Suprapubic skin (tissue), 4 donors: ENCODE measurements around the gene ILDR2. TPM values are rescaled to one million over a fixed set of nuclear protein-coding genes. Genes with fewer than 3 reads are reported as not detected.

Source experiments
- DNase-seq, 2 donors: peaks; one replicate each; pipeline ENCODE4 v3.0.0-alpha.2; 2019; ENCODE audit warnings: low spot score in 2 of 2
- H3K27ac ChIP-seq: fragments of 200-600 bp; sonication (generic); one replicate; pipeline ENCODE4 v1.5.1; 2019
- H3K27me3 ChIP-seq: fragments of 200-600 bp; sonication (generic); one replicate; pipeline ENCODE4 v1.5.1; 2019
- H3K36me3 ChIP-seq: fragments of 200-600 bp; sonication (generic); one replicate; pipeline ENCODE4 v1.5.1; 2019
- H3K4me1 ChIP-seq: fragments of 200-600 bp; sonication (generic); one replicate; pipeline ENCODE4 v1.5.1; 2019
- H3K4me3 ChIP-seq: fragments of 200-600 bp; sonication (generic); one replicate; pipeline ENCODE4 v1.5.1; 2019; ENCODE audit warnings: mild to moderate bottlenecking
- H3K9me3 ChIP-seq: fragments of 200-600 bp; sonication (generic); one replicate; pipeline ENCODE4 v1.5.1; 2019
- EP300 ChIP-seq: sonication (generic); formaldehyde crosslinking; IDR thresholded peaks from one replicate; pipeline ENCODE4 v1.6.1; 2017; ENCODE audit warnings: antibody characterized with exemption
- POLR2A ChIP-seq, 2 donors: fragments of 450-650 bp; IDR thresholded peaks; one replicate each; pipeline ENCODE4 v1.6.1; 2017; ENCODE audit warnings: antibody characterized with exemption in 2 of 2, mild to moderate bottlenecking in 2 of 2, moderate library complexity in 2 of 2
- POLR2AphosphoS5 ChIP-seq, 3 donors: sonication (generic); formaldehyde crosslinking; IDR thresholded peaks; one replicate each; pipeline ENCODE4 v1.6.1; 2017; ENCODE audit warnings: antibody characterized with exemption in 3 of 3
- WGBS: methylation state at CpG from one replicate; pipeline ENCODE4 v1.1.5; 2018; 5-methylcytosine and 5-hydroxymethylcytosine counted together
- total RNA-seq, 4 donors: library from RNA; depleted of rRNA; stranded (reverse); fragments of >200 nt; gene quantifications; one replicate each; pipeline ENCODE4 v1.1.0, GENCODE V29; 2016
- TF ChIP-seq, protein P1 (sequence below), 2 donors: fragments of 200-600 bp in 1 of 2; fragments of 450-650 bp in 1 of 2; sonication (generic) in 1 of 2; IDR thresholded peaks; one replicate each; pipeline ENCODE4 v1.5.1; 2016 to 2019; ENCODE audit warnings: antibody characterized with exemption in 2 of 2, mild to moderate bottlenecking in 1 of 2, moderate library complexity in 1 of 2

The ILDR2 gene
- total RNA-seq, 4 donors from 2014 or later, result 0.47 to 0.70 (median 0.48) TPM; not detected in 1

GRCh38 chr1:166929911-166930310 is 45.4 kb downstream of the ILDR2 start:
- 88% methylated on average over 1 of the region's 1 CpG for WGBS
- TF ChIP-seq POLR2AphosphoS5 (IDR thresholded peaks at IDR 0.05), result no peak
- TF ChIP-seq, protein P1, sequence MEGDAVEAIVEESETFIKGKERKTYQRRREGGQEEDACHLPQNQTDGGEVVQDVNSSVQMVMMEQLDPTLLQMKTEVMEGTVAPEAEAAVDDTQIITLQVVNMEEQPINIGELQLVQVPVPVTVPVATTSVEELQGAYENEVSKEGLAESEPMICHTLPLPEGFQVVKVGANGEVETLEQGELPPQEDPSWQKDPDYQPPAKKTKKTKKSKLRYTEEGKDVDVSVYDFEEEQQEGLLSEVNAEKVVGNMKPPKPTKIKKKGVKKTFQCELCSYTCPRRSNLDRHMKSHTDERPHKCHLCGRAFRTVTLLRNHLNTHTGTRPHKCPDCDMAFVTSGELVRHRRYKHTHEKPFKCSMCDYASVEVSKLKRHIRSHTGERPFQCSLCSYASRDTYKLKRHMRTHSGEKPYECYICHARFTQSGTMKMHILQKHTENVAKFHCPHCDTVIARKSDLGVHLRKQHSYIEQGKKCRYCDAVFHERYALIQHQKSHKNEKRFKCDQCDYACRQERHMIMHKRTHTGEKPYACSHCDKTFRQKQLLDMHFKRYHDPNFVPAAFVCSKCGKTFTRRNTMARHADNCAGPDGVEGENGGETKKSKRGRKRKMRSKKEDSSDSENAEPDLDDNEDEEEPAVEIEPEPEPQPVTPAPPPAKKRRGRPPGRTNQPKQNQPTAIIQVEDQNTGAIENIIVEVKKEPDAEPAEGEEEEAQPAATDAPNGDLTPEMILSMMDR (IDR thresholded peaks at IDR 0.05), result no peak
- no peak for TF ChIP-seq POLR2A (IDR thresholded peaks at IDR 0.05)
- no peak for TF ChIP-seq EP300
- Histone ChIP-seq H3K9me3 (no peaks in the 10 kb centered on the region), H3K27ac (no peak overlapping the region), H3K4me3 (no peak overlapping the region), H3K36me3 (no peaks in the 10 kb centered on the region), H3K4me1 (no peaks in the 10 kb centered on the region), H3K27me3 (peaks cover 8% of the 10 kb centered on the region)
- DNase-seq, result no peak

DNA sequence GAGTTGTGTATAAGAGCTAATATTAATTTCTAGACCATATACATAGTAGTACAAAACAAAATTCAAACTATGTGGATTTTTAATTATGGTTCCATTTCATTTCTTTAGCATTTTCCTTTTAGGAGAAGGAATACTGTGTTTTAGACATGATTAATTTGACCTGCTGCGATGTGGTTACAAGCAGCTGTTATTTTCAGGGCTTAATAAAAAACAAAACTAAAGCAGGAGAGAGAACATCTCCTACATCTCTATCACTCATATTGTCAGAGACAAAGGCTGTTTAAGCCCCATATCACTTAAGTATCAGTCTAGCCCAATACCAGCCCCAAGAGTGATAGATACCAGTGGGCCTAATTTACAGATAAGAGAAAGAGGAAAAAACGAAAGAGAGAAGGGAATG is 47.6 kb downstream of the ILDR2 start:
- no peak for DNase-seq
- peaks cover 6% of the 10 kb centered on the region for H3K27me3 ChIP-seq
- H3K27ac ChIP-seq, result no peak overlapping the region
- no peaks in the 10 kb centered on the region for H3K36me3 ChIP-seq
- no peaks in the 10 kb centered on the region for H3K4me1 ChIP-seq
- WGBS, result 81% methylated on average over 2 of the region's 2 CpGs
- H3K4me3 ChIP-seq, result no peak overlapping the region
- TF ChIP-seq EP300 (no peak), POLR2AphosphoS5 (IDR thresholded peaks at IDR 0.05) (no peak), POLR2A (IDR thresholded peaks at IDR 0.05) (no peak)
- TF ChIP-seq, protein P1 (IDR thresholded peaks at IDR 0.05), result no peak
- no peaks in the 10 kb centered on the region for H3K9me3 ChIP-seq

- H3K4me1 ChIP-seq, result peaks cover 2% of the 10 kb centered on the region
Measured at GRCh38 chr1:166925810-166926478, 49.4 kb downstream of the ILDR2 start.

GRCh38 chr1:166924823-166925541 is 50.4 kb downstream of the ILDR2 start:
- Histone ChIP-seq H3K27ac (no peak overlapping the region), H3K36me3 (no peaks in the 10 kb centered on the region), H3K27me3 (peaks cover 31% of the 10 kb centered on the region), H3K4me3 (no peak overlapping the region), H3K9me3 (no peaks in the 10 kb centered on the region), H3K4me1 (peaks cover 8% of the 10 kb centered on the region)
- no peak for DNase-seq
- 58% methylated on average over 3 of the region's 3 CpGs for WGBS
- TF ChIP-seq, protein P1 (IDR thresholded peaks at IDR 0.05), result no peak
- no peak for TF ChIP-seq POLR2A (IDR thresholded peaks at IDR 0.05)
- no peak for TF ChIP-seq EP300
- no peak for TF ChIP-seq POLR2AphosphoS5 (IDR thresholded peaks at IDR 0.05)

More at GRCh38 chr1:166925810-166926478, 49.4 kb downstream of the ILDR2 start:
- Histone ChIP-seq H3K27me3 (peaks cover 22% of the 10 kb centered on the region), H3K36me3 (no peaks in the 10 kb centered on the region), H3K4me3 (no peak overlapping the region), H3K27ac (no peak overlapping the region), H3K9me3 (no peaks in the 10 kb centered on the region)
- TF ChIP-seq POLR2A (IDR thresholded peaks at IDR 0.05) (no peak), EP300 (no peak), POLR2AphosphoS5 (IDR thresholded peaks at IDR 0.05) (no peak)
- TF ChIP-seq, protein P1 (IDR thresholded peaks at IDR 0.05), result no peak
- 71% methylated on average over 8 of the region's 8 CpGs for WGBS
- DNase-seq, result no peak
